ENCODE measurements around the gene CD276. TPM values are rescaled to one million over a fixed set of nuclear protein-coding genes. Genes with fewer than 3 reads are reported as not detected.

Gene CD276
- total RNA-seq, 1 donor from 2014 or later, result 84.3 TPM

DNA sequence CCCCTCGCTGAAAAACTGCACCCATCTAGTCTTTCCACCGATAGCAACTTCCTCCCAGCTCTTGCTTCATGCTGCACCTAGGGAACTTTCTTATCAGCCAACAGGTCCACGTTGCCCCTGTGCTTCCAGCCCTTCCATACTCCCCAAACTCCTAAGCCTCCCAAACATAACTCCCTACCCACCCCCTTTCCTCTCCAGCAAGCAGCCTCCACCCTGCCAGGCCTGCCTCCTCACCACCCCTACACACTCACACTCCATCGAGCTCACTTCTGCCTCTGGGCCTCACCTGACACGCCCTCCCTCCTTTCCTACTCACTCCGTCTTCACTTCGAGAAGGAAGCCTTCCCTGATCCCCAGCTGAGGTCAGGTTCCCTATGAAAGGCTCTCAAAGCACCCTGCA lies 60.9 kb downstream of the CD276 start:
- no peak for DNase-seq (ENCODE audit: low spot score in 2 of 2)
- no peak overlapping the region for H3K4me3 ChIP-seq
- H3K4me1 ChIP-seq, result no peaks in the 10 kb centered on the region
- H3K27me3 ChIP-seq, result no peaks in the 10 kb centered on the region
- no peaks in the 10 kb centered on the region for H3K9me3 ChIP-seq
- TF ChIP-seq, protein P1, sequence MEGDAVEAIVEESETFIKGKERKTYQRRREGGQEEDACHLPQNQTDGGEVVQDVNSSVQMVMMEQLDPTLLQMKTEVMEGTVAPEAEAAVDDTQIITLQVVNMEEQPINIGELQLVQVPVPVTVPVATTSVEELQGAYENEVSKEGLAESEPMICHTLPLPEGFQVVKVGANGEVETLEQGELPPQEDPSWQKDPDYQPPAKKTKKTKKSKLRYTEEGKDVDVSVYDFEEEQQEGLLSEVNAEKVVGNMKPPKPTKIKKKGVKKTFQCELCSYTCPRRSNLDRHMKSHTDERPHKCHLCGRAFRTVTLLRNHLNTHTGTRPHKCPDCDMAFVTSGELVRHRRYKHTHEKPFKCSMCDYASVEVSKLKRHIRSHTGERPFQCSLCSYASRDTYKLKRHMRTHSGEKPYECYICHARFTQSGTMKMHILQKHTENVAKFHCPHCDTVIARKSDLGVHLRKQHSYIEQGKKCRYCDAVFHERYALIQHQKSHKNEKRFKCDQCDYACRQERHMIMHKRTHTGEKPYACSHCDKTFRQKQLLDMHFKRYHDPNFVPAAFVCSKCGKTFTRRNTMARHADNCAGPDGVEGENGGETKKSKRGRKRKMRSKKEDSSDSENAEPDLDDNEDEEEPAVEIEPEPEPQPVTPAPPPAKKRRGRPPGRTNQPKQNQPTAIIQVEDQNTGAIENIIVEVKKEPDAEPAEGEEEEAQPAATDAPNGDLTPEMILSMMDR (IDR thresholded peaks at IDR 0.05), result no peak
- no peak overlapping the region for H3K27ac ChIP-seq
- intact Hi-C loops (cut with DNase I), result no loop called here
- no peaks in the 10 kb centered on the region for H3K36me3 ChIP-seq

DNA sequence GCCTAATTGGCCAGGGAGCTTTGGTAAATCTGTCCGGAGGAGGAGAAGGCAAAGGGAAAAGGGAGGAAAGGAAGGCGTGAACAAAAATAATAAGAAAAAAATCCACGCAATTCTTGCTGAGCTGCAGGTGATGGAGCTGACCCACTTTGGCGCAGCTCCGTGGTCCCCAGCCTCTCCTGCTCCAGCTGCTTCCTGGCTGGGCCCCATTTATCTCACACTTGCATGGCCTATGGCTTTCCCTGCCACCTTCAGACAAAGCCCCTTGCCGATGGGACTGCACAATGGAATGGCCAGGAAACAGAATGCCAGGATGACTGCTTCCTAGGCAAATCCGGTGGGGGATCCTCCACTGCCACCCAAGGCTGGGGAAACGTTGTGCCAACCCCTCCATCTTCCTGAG lies 62.1 kb downstream of the CD276 start:
- TF ChIP-seq, protein P1 (IDR thresholded peaks at IDR 0.05), result no peak
- Histone ChIP-seq H3K4me1 (peaks cover 0 to 4% of the 10 kb centered on the region in 2 donors), H3K9me3 (no peaks in the 10 kb centered on the region), H3K27me3 (no peaks in the 10 kb centered on the region), H3K36me3 (no peaks in the 10 kb centered on the region), H3K4me3 (no peak overlapping the region), H3K27ac (no peak overlapping the region)
- no peak for DNase-seq (ENCODE audit: low spot score in 2 of 2)
- intact Hi-C loops (cut with DNase I), result no loop called here

DNA sequence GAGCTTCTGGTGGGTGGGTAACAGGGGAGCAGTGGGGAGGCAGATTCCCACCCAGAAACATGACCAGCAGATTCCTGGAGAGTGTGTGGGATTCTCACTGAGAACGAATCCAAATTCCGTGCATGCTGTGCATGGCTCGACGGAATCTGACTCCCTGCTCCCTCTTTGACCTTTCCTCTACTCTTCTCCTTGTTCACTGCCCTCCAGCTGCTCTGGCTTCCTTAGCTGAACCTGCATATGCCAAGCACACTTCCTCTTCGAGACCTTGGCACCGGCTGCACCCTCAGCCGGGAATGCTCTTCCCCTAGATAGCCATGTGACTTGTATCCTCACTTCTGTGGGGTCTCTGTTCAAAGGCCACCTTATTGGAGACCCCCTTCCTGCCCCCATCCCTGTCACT lies 62.7 kb downstream of the CD276 start:
- Histone ChIP-seq H3K27me3 (no peaks in the 10 kb centered on the region), H3K4me3 (no peak overlapping the region), H3K9me3 (no peaks in the 10 kb centered on the region), H3K36me3 (no peaks in the 10 kb centered on the region), H3K4me1 (peaks cover 0 to 5% of the 10 kb centered on the region in 2 donors), H3K27ac (no peak overlapping the region)
- intact Hi-C loops (cut with DNase I), result no loop called here
- TF ChIP-seq, protein P1 (IDR thresholded peaks at IDR 0.05), result no peak
- DNase-seq (ENCODE audit: low spot score in 2 of 2), result no peak

DNA sequence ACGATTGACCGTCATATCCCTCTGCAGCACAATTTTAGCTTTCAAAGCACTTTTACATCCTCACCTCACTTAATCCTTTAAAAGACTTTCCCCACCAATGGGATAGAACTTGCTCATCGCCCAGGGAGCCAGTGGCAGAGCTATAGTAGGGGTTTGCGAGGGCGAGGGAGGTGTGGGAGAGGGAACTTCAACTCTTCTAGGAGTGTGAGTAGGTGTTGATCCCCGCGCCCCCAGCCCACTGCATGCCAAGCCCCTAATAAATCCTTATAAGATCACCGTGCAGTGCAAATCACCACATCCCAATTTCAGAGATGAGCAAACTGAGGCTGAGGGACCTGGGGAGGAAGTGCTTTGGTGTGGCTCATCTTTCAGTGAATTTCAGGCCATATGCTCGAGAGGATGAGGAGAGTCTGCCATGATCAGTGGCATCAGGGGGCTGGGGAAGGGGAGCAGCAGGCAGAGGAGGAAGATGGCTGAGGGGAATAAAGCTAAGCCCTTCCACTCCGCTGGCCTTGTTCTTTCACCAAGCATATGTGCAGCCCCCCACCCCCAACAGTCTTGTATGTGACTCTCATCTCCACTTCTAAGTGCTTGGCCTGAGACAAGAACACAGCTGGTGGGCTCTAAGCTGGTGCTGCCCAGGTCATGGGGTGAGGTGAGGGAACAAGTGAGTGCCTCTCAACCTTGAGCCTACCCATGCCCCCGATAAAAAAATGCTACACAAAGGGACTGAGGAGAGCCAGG lies 63.8 kb downstream of the CD276 start:
- H3K9me3 ChIP-seq, result no peaks in the 10 kb centered on the region
- DNase-seq (ENCODE audit: low spot score in 2 of 2), result no peak
- H3K27me3 ChIP-seq, result no peaks in the 10 kb centered on the region
- TF ChIP-seq, protein P1 (IDR thresholded peaks at IDR 0.05), result no peak
- no peaks in the 10 kb centered on the region for H3K36me3 ChIP-seq
- peaks cover 5% of the 10 kb centered on the region in 2 donors for H3K4me1 ChIP-seq
- H3K4me3 ChIP-seq, result no peak overlapping the region
- intact Hi-C loops (cut with DNase I), result no loop called here
- no peak overlapping the region for H3K27ac ChIP-seq

DNA sequence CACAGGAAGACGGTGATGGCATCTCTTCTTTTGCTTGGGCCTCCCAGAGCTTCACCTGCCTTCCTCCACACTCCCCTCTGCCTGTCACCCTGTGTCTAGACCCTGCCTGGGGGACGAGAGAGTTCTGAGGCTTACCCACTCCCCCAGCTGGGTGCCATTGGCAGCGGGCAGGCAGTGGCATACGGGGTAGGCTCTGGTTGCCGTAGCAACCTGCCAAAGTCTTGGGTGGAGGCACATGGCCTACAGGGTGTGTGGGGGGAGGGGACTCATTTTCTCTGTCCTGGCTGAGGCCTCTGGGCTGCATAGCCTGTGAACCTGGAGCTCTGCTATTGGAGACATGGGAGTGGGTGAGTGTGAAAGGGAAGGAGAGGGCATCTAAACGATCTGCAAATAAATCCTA lies 64.5 kb downstream of the CD276 start:
- H3K4me3 ChIP-seq, result no peak overlapping the region
- H3K36me3 ChIP-seq, result no peaks in the 10 kb centered on the region
- H3K4me1 ChIP-seq, result peaks cover 5% of the 10 kb centered on the region in 2 donors
- DNase-seq (ENCODE audit: low spot score in 2 of 2), result no peak
- TF ChIP-seq, protein P1 (IDR thresholded peaks at IDR 0.05), result no peak
- H3K27ac ChIP-seq, result no peak overlapping the region
- no peaks in the 10 kb centered on the region for H3K9me3 ChIP-seq
- intact Hi-C loops (cut with DNase I), result no loop called here
- no peaks in the 10 kb centered on the region for H3K27me3 ChIP-seq
